Measurements from ENCODE around the gene MID1. TPM values are rescaled to one million over a fixed set of nuclear protein-coding genes. Genes with fewer than 3 reads are reported as not detected.

MID1 gene, protein sequence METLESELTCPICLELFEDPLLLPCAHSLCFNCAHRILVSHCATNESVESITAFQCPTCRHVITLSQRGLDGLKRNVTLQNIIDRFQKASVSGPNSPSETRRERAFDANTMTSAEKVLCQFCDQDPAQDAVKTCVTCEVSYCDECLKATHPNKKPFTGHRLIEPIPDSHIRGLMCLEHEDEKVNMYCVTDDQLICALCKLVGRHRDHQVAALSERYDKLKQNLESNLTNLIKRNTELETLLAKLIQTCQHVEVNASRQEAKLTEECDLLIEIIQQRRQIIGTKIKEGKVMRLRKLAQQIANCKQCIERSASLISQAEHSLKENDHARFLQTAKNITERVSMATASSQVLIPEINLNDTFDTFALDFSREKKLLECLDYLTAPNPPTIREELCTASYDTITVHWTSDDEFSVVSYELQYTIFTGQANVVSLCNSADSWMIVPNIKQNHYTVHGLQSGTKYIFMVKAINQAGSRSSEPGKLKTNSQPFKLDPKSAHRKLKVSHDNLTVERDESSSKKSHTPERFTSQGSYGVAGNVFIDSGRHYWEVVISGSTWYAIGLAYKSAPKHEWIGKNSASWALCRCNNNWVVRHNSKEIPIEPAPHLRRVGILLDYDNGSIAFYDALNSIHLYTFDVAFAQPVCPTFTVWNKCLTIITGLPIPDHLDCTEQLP
- total RNA-seq (2014; rRNA removed; shearing (Covaris generic)), result 12.8 and 22.7 TPM in 2 replicates

DNA sequence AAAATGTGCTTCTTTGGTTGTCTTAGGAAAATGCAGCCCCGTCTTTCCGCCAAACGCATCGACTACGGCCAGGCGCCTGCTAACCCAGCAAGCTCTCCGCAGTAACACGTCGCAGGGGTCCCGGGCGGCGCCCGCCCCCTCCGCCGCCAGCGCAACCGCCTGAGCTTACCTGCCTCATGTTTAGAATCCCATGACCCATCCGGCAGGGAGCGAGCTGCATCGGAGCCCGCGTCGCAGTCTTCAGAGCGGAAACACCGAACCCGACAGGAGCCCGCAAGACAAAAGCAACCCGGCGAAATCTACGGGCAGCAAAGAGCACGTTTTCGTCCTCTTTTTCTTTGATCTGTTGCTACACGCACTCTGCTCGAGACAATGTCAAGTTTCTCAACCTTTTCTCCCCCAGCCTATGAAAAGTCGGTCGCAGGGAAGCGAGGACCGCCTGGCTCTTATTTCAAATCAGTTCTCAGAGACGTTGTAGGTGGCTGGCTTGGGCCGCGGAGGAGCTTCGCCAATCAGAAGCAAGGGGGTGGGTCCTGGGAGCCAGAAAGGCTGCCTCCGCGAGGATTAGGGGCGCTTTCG lies at the start of gene MID1:
TSS of gene MID1 (minus strand) at position 465 of the 579 bp plus-strand sequence. CDS start 53,038 bp downstream, outside the sequence.

Small RNA genes lying within 50 kb of the gene (small RNA-seq; reads per million reads assigned to genes)
- gene RNU6-800P, result not detected
